Keratinocyte (primary cell): Measurements from ENCODE around the gene NME8. TPM values are rescaled to one million over a fixed set of nuclear protein-coding genes. Genes with fewer than 3 reads are reported as not detected.
"Not testable (repeated sequence)": the region's sequence is repeated elsewhere in the genome, so short reads cannot be mapped to it uniquely, and the experiment has no call there.

Experiments
- DNase-seq: peaks from one replicate; pipeline ENCODE4 v3.0.0-alpha.2; 2011; ENCODE audit warnings: low read depth, missing footprints, low spot score
- FAIRE-seq: peaks from 2 replicates; lab custom pipeline; 2011; peaks lifted over from hg19 to GRCh38; lab: Jason Lieb, UNC
- H2AFZ ChIP-seq: 2 replicates; pipeline ENCODE4 v1.6.0; 2012; ENCODE audit warnings: low read length, control low read depth, inconsistent platforms; ENCODE audit not compliant: control insufficient read depth
- H3K27ac ChIP-seq: 2 replicates; pipeline ENCODE4 v1.5.1; 2011; ENCODE audit warnings: low read length; ENCODE audit not compliant: control insufficient read depth, insufficient read depth
- H3K27me3 ChIP-seq: 3 replicates; pipeline ENCODE4 v1.6.0; 2011; ENCODE audit warnings: low read length; ENCODE audit not compliant: control insufficient read depth, insufficient read depth; ENCODE audit errors: extremely low read depth
- H3K36me3 ChIP-seq, 2 experiments: 2 replicates in 1 of 2; 3 replicates in 1 of 2; pipeline ENCODE4 v1.5.1; 2011; ENCODE audit warnings: low read length in 2 of 2, mild to moderate bottlenecking in 1 of 2; ENCODE audit not compliant: control insufficient read depth in 2 of 2, insufficient read depth in 2 of 2; ENCODE audit errors: extremely low read depth in 1 of 2
- H3K4me1 ChIP-seq: 3 replicates; pipeline ENCODE4 v1.5.1; 2011; ENCODE audit warnings: low read length; ENCODE audit not compliant: control insufficient read depth, insufficient read depth; ENCODE audit errors: extremely low read depth
- H3K4me2 ChIP-seq: 3 replicates; pipeline ENCODE4 v1.6.0; 2011; ENCODE audit warnings: low read depth, low read length; ENCODE audit not compliant: control insufficient read depth, insufficient read depth; ENCODE audit errors: extremely low read depth
- H3K4me3 ChIP-seq, 3 experiments: fragments of 200-600 bp in 1 of 3; sonication (generic) in 1 of 3; 2 replicates in 2 of 3; 3 replicates in 1 of 3; pipeline ENCODE4 v1.5.1; 2011 to 2016; ENCODE audit warnings: low read length in 3 of 3, mild to moderate bottlenecking in 3 of 3, control low read depth in 2 of 3, inconsistent platforms in 1 of 3, low read depth in 1 of 3, mixed read lengths in 1 of 3, mixed run types in 1 of 3, moderate library complexity in 1 of 3; ENCODE audit not compliant: control insufficient read depth in 2 of 3, insufficient read depth in 2 of 3; ENCODE audit errors: extremely low read depth in 1 of 3
- H3K79me2 ChIP-seq: 2 replicates; pipeline ENCODE4 v1.6.0; 2012; ENCODE audit warnings: low read length; ENCODE audit not compliant: control insufficient read depth, insufficient read depth
- H3K9ac ChIP-seq: 3 replicates; pipeline ENCODE4 v1.6.0; 2011; ENCODE audit warnings: low read length; ENCODE audit not compliant: control insufficient read depth, insufficient read depth; ENCODE audit errors: extremely low read depth
- H3K9me1 ChIP-seq: 3 replicates; pipeline ENCODE4 v1.6.0; 2011; ENCODE audit warnings: low read length; ENCODE audit not compliant: control insufficient read depth, insufficient read depth; ENCODE audit errors: extremely low read depth
- H3K9me3 ChIP-seq: 2 replicates; pipeline ENCODE4 v1.5.1; 2012; ENCODE audit warnings: low read depth, low read length; ENCODE audit not compliant: control insufficient read depth
- H4K20me1 ChIP-seq: 3 replicates; pipeline ENCODE4 v1.6.0; 2011; ENCODE audit warnings: low read length; ENCODE audit not compliant: control insufficient read depth, insufficient read depth; ENCODE audit errors: extremely low read depth
- EZH2 ChIP-seq: IDR thresholded peaks from one replicate; pipeline ENCODE4 v1.6.1; 2012; ENCODE audit warnings: inconsistent platforms, mild to moderate bottlenecking, low read length, moderate library complexity
- dilution Hi-C: fragments of 300-500 bp; cut with MboI; formaldehyde crosslinking; loops from one replicate; pipeline ENCODE4 v1.7.0; 2020; ENCODE audit warnings: low sequenced_read_pairs; ENCODE audit not compliant: extremely low pct_ligation_motif_present
- polyA minus RNA-seq, 3 experiments: library from RNA; depleted of rRNA, polyadenylated mRNA; stranded (reverse); fragments of >200 nt; gene quantifications; 1 replicate in 1 of 3; 2 replicates in 1 of 3; 3 replicates in 1 of 3; pipeline ENCODE4 v1.2.3, GENCODE V29; 2011
- polyA plus RNA-seq, 5 experiments: library from polyadenylated mRNA; depleted of rRNA in 3 of 5; stranded (reverse) in 3 of 5; stranded (forward) in 1 of 5; unstranded in 1 of 5; fragments of >200 nt; gene quantifications; 1 replicate in 1 of 5; 2 replicates in 3 of 5; 3 replicates in 1 of 5; pipeline versions ENCODE4 v1.2.1 to v1.2.3, GENCODE V29; 2011 to 2012; ENCODE audit warnings: missing spikeins in 2 of 5, low read depth in 1 of 5, low replicate concordance in 1 of 5
- TF ChIP-seq, protein P1 (sequence below), 3 experiments: IDR thresholded peaks in 1 of 3; conservative IDR thresholded peaks in 1 of 3; optimal IDR thresholded peaks in 1 of 3; 2 replicates in 2 of 3; 3 replicates in 1 of 3; pipeline versions ENCODE3 to v1.5.1; 2011; ENCODE audit warnings: low read length in 3 of 3, mild to moderate bottlenecking in 3 of 3, moderate library complexity in 2 of 3, control low read depth in 1 of 3, inconsistent platforms in 1 of 3; ENCODE audit not compliant: insufficient read depth in 2 of 3; ENCODE audit errors: extremely low read depth in 1 of 3

NME8 gene, protein sequence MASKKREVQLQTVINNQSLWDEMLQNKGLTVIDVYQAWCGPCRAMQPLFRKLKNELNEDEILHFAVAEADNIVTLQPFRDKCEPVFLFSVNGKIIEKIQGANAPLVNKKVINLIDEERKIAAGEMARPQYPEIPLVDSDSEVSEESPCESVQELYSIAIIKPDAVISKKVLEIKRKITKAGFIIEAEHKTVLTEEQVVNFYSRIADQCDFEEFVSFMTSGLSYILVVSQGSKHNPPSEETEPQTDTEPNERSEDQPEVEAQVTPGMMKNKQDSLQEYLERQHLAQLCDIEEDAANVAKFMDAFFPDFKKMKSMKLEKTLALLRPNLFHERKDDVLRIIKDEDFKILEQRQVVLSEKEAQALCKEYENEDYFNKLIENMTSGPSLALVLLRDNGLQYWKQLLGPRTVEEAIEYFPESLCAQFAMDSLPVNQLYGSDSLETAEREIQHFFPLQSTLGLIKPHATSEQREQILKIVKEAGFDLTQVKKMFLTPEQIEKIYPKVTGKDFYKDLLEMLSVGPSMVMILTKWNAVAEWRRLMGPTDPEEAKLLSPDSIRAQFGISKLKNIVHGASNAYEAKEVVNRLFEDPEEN
- polyA plus RNA-seq (not detected in 3 replicates), polyA minus RNA-seq (not detected in 3 replicates)
- polyA plus RNA-seq (2011; ENCODE audit: low read depth): not detected
- not detected in 2 replicates for polyA plus RNA-seq (2011; cell fraction: cytosol; rRNA removed)
- polyA plus RNA-seq (2011; cell fraction: nucleus; rRNA removed): not detected in 2 replicates
- polyA plus RNA-seq (2012; ENCODE audit: low replicate concordance): not detected in 2 replicates
- not detected for polyA minus RNA-seq (2011; cell fraction: cytosol; rRNA and poly(A)+ RNA removed)
- polyA minus RNA-seq (2011; cell fraction: nucleus; rRNA and poly(A)+ RNA removed): not detected in 2 replicates

GRCh38 chr7:37848297-37848696 lies at the start of gene NME8:
TSS of gene NME8 (plus strand) at chr7:37848597. CDS start at chr7:37850267, 1,670 bp downstream.
- no peaks in the 10 kb centered on the region for H4K20me1 ChIP-seq
- no peaks in the 10 kb centered on the region for H3K4me1 ChIP-seq
- TF ChIP-seq, protein P1, sequence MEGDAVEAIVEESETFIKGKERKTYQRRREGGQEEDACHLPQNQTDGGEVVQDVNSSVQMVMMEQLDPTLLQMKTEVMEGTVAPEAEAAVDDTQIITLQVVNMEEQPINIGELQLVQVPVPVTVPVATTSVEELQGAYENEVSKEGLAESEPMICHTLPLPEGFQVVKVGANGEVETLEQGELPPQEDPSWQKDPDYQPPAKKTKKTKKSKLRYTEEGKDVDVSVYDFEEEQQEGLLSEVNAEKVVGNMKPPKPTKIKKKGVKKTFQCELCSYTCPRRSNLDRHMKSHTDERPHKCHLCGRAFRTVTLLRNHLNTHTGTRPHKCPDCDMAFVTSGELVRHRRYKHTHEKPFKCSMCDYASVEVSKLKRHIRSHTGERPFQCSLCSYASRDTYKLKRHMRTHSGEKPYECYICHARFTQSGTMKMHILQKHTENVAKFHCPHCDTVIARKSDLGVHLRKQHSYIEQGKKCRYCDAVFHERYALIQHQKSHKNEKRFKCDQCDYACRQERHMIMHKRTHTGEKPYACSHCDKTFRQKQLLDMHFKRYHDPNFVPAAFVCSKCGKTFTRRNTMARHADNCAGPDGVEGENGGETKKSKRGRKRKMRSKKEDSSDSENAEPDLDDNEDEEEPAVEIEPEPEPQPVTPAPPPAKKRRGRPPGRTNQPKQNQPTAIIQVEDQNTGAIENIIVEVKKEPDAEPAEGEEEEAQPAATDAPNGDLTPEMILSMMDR (optimal IDR thresholded peaks at IDR 0.05 in 1 of 3, IDR thresholded peaks at IDR 0.05 in 1 of 3, conservative IDR thresholded peaks at IDR 0.05 in 1 of 3; ENCODE audit: extremely low read depth in 1 of 3, insufficient read depth in 2 of 3, low read length in 3 of 3): no peak
- no peak for TF ChIP-seq EZH2
- dilution Hi-C loops: no loop called here
- no peak within 1 kb of the TSS for H3K4me2 ChIP-seq
- no peak within 1 kb of the TSS for H3K9ac ChIP-seq
- H3K27me3 ChIP-seq: no peaks in the 10 kb centered on the region
- DNase-seq (no peak), FAIRE-seq (no peak)
- H2AFZ ChIP-seq: no peak within 1 kb of the TSS
- H3K27ac ChIP-seq: no peak within 1 kb of the TSS
- H3K79me2 ChIP-seq: no peaks in the 10 kb centered on the region
- no peaks in the 10 kb centered on the region for H3K9me3 ChIP-seq
- no peaks in the 10 kb centered on the region for H3K36me3 ChIP-seq
- no peaks in the 10 kb centered on the region for H3K9me1 ChIP-seq
- H3K4me3 ChIP-seq: no peak within 1 kb of the TSS

DNA sequence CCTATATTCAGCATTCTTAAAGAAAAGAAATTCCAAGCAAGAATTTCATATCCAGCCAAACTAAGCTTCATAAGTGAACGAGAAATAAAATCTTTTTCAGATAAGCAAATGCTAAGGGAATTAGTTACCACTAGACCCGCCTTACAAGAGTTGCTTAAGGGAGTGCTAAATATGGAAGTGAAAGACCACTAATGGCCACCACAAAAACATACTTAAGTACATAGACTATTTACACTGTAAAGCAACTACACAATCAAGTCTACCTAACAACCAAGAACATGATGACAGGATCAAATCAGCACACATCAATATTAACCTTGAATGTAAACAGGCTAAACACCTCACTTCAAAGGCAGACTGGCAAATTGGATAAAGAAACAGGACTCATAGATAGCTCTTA lies 42.2 kb upstream of the NME8 start:
- H3K9ac ChIP-seq: no peak overlapping the region
- H2AFZ ChIP-seq: no peak overlapping the region
- H3K27ac ChIP-seq: no peak overlapping the region
- H3K9me3 ChIP-seq: no peaks in the 10 kb centered on the region
- H3K4me1 ChIP-seq: no peaks in the 10 kb centered on the region
- H3K27me3 ChIP-seq: no peaks in the 10 kb centered on the region
- H3K36me3 ChIP-seq: no peaks in the 10 kb centered on the region
- H4K20me1 ChIP-seq: no peaks in the 10 kb centered on the region
- dilution Hi-C loops: no loop called here
- H3K79me2 ChIP-seq: no peaks in the 10 kb centered on the region
- FAIRE-seq (no peak), DNase-seq (no peak)
- H3K9me1 ChIP-seq: no peaks in the 10 kb centered on the region
- no peak overlapping the region for H3K4me3 ChIP-seq
- TF ChIP-seq, protein P1 (optimal IDR thresholded peaks at IDR 0.05 in 1 of 3, IDR thresholded peaks at IDR 0.05 in 1 of 3, conservative IDR thresholded peaks at IDR 0.05 in 1 of 3; ENCODE audit: extremely low read depth in 1 of 3, insufficient read depth in 2 of 3, low read length in 3 of 3): no peak
- TF ChIP-seq EZH2: no peak
- no peak overlapping the region for H3K4me2 ChIP-seq

DNA sequence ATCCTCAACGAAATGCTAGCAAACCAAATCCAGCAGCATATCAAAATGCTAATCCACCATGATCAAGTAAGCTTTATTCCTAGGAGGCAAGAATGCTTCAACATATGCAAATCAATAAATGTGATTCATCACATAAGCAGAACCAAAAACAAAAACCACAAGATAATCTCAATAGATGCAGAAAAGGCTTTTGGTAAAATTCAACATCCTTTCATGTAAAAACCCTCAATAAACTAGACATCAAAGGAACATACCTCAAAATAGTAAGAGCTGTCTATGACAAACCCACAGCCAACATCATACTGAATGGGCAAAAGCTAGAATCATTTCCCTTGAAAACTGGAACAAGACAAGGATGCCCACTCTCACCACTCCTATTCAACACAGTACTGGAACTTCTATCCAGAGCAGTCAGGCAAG lies 36.2 kb upstream of the NME8 start:
- H3K9ac ChIP-seq, FAIRE-seq, H3K27ac ChIP-seq, H2AFZ ChIP-seq, H3K79me2 ChIP-seq, H3K4me2 ChIP-seq, H3K4me3 ChIP-seq, H3K4me1 ChIP-seq, H3K9me3 ChIP-seq, H3K9me1 ChIP-seq, DNase-seq, dilution Hi-C loops, H4K20me1 ChIP-seq, H3K36me3 ChIP-seq, H3K27me3 ChIP-seq: not testable (repeated sequence)
